Endothelial cell (in vitro differentiated cells): ENCODE data around the gene NTF3. TPM values are rescaled to one million over a fixed set of nuclear protein-coding genes. Genes with fewer than 3 reads are reported as not detected.
A peak's percentile ranks its signal among the peaks of the same experiment; 100 is the strongest.

Source experiments
- DNase-seq: peaks from one replicate; pipeline ENCODE4 v3.0.0; 2021; ENCODE audit warnings: low spot score
- H3K27ac Mint-ChIP-seq: one replicate; pipeline ENCODE4 v1.8.0; 2021; ENCODE audit warnings: mixed read lengths, inconsistent platforms; ENCODE audit not compliant: unreplicated experiment
- H3K27me3 Mint-ChIP-seq: one replicate; pipeline ENCODE4 v1.8.0; 2021; ENCODE audit warnings: mild to moderate bottlenecking, moderate library complexity, mixed read lengths, inconsistent platforms; ENCODE audit not compliant: unreplicated experiment
- H3K36me3 Mint-ChIP-seq: one replicate; pipeline ENCODE4 v1.8.0; 2021; ENCODE audit warnings: mild to moderate bottlenecking, low read depth, mixed read lengths, inconsistent platforms; ENCODE audit not compliant: unreplicated experiment
- H3K4me1 Mint-ChIP-seq: one replicate; pipeline ENCODE4 v1.8.0; 2021; ENCODE audit warnings: mild to moderate bottlenecking, mixed read lengths, inconsistent platforms; ENCODE audit not compliant: unreplicated experiment
- H3K4me3 Mint-ChIP-seq: one replicate; pipeline ENCODE4 v1.8.0; 2021; ENCODE audit warnings: mild to moderate bottlenecking, mixed read lengths, inconsistent platforms; ENCODE audit not compliant: unreplicated experiment
- H3K9me3 Mint-ChIP-seq: one replicate; pipeline ENCODE4 v1.8.0; 2021; ENCODE audit warnings: mixed read lengths, inconsistent platforms; ENCODE audit not compliant: unreplicated experiment
- total RNA-seq: library from RNA; stranded (reverse); fragmentation: NEBNext Ultra II Directional; extraction: Animal tissue kit (Norgen Biotek cat#: 25700); gene quantifications from one replicate; pipeline ENCODE4 v1.2.1, GENCODE V29; 2021; ENCODE audit not compliant: unreplicated experiment
- TF ChIP-seq, protein P1 (sequence below): fragments of 200-600 bp; sonication (generic); IDR thresholded peaks from one replicate; pipeline ENCODE4 v1.5.0; 2021; ENCODE audit warnings: antibody characterized with exemption; ENCODE audit not compliant: unreplicated experiment

NTF3 gene
- total RNA-seq, 1 donor from 2014 or later, result not detected

DNA sequence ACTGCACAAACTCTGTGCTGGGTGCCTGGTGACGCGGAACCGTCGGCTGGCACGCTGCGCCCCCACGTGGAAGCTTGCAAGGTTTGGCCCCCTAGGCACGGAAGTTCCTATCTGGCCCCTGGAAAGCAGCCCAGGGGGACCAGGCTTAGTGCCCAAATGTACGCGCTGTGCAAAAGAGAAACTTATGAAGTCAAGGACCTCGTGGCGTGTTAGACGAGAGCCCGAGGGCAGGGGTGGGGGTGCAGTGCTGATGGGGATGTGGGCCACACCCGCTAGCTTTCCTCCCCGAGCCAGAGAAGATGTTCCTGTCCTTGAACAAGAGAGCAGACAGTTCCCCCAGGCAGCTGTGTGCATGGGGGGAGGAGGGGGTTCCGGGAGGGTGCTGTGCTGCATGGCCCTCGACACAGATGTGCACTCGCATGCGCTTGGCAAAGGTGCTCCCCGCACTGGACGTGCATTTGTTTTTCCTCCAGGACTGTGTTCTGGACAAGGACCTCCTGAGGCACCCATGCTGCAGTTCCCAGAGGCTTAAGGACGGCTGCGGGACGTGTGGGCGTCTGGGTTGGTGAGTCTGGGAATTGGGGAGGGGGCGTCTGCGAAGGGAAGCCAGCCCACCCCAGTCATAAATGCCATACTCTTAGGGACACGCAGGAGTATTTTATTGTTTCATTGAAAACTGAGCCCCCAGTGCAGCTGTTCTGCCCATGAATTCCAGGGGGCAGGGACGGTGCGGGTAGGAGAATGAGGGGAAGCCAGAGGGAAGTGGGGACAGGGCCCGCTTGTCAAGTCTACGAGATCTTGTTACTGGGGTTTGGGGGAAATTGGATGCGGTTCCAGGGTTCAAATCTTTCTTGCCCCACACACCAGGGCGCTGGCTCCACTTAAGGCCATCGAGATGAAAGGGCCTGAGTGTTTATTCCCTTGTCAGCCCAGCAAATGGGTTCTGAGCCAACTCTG is 80.0 kb downstream of the NTF3 start:
- H3K4me3 Mint-ChIP-seq, result no peak overlapping the region
- peak; percentile 47 for DNase-seq
- TF ChIP-seq, protein P1, sequence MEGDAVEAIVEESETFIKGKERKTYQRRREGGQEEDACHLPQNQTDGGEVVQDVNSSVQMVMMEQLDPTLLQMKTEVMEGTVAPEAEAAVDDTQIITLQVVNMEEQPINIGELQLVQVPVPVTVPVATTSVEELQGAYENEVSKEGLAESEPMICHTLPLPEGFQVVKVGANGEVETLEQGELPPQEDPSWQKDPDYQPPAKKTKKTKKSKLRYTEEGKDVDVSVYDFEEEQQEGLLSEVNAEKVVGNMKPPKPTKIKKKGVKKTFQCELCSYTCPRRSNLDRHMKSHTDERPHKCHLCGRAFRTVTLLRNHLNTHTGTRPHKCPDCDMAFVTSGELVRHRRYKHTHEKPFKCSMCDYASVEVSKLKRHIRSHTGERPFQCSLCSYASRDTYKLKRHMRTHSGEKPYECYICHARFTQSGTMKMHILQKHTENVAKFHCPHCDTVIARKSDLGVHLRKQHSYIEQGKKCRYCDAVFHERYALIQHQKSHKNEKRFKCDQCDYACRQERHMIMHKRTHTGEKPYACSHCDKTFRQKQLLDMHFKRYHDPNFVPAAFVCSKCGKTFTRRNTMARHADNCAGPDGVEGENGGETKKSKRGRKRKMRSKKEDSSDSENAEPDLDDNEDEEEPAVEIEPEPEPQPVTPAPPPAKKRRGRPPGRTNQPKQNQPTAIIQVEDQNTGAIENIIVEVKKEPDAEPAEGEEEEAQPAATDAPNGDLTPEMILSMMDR, result peak; percentile 55

DNA sequence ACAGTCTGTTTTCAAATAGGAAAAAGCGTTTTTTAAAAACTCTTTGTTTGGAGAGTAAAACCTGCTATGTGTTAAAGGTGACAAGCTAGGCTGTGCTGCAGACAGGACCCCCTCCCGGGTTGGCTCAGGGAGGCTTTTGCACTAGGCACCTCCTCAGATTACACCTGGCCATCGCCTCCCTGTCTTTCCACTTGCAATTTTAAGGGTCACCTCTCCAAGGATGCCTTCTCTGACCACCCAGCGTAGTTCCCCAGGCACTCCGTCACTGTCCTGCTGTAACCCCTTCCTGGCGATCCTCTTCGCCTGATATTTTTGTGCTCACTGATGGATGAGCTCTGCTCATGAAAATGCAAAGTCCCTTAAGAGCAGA is 80.7 kb downstream of the NTF3 start:
- H3K4me1 Mint-ChIP-seq, result peaks cover 3% of the 10 kb centered on the region
- H3K27ac Mint-ChIP-seq, result no peak overlapping the region
- no peaks in the 10 kb centered on the region for H3K9me3 Mint-ChIP-seq
- TF ChIP-seq, protein P1, result no peak
- H3K27me3 Mint-ChIP-seq, result peaks cover 2% of the 10 kb centered on the region
- no peak overlapping the region for H3K4me3 Mint-ChIP-seq
- no peak for DNase-seq
- no peaks in the 10 kb centered on the region for H3K36me3 Mint-ChIP-seq

More for the DNA sequence above, 80.0 kb downstream of the NTF3 start:
- Mint-ChIP-seq H3K4me1 (peaks cover 9% of the 10 kb centered on the region), H3K27me3 (peaks cover 3% of the 10 kb centered on the region), H3K36me3 (no peaks in the 10 kb centered on the region), H3K27ac (no peak overlapping the region), H3K9me3 (no peaks in the 10 kb centered on the region)

DNA sequence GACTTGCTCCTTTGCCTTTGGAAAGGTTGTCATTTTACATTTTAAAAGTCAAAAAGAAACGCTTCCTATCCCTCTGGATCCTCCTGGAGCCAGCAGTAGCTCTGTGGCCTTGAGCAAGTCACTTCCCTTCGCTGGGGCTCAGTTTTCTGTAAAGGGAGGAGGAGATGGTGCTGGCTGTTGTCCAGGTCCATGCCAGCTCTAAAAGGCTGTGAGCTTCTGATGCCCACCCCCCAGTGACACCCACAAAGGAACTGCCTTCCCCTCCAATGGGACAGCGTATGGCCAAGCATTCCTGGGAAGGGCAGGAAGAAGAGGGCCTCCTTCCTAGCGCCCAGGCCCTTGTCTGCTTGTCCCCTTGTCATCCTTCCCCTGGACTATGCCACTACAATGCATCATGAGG is 81.5 kb downstream of the NTF3 start:
- TF ChIP-seq, protein P1, result no peak
- Mint-ChIP-seq H3K4me3 (no peak overlapping the region), H3K27ac (no peak overlapping the region), H3K27me3 (no peaks in the 10 kb centered on the region), H3K36me3 (no peaks in the 10 kb centered on the region), H3K9me3 (no peaks in the 10 kb centered on the region), H3K4me1 (peaks cover 3% of the 10 kb centered on the region)
- no peak for DNase-seq

DNA sequence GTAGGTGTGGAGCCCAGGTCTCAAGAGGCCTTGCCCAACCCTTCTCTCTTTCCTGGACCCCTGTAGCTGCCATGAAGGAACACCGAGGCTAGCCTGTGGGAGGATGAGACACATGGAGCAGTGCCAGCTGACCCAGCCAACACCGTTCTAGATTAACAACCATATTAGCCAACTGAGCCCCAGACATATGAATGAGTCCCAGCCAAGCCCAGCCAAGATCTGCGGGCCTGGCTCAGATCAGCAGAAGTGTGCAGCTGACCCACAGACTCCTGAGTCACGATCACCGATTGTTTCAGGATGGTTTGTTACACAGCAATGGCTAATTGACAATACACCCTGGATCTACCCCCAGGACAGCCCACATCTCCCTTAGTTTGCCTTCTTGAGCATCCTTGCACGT is 82.1 kb downstream of the NTF3 start:
- TF ChIP-seq, protein P1, result no peak
- H3K27me3 Mint-ChIP-seq, result no peaks in the 10 kb centered on the region
- no peaks in the 10 kb centered on the region for H3K36me3 Mint-ChIP-seq
- H3K27ac Mint-ChIP-seq, result no peak overlapping the region
- H3K9me3 Mint-ChIP-seq, result no peaks in the 10 kb centered on the region
- peaks cover 3% of the 10 kb centered on the region for H3K4me1 Mint-ChIP-seq
- H3K4me3 Mint-ChIP-seq, result no peak overlapping the region
- no peak for DNase-seq

DNA sequence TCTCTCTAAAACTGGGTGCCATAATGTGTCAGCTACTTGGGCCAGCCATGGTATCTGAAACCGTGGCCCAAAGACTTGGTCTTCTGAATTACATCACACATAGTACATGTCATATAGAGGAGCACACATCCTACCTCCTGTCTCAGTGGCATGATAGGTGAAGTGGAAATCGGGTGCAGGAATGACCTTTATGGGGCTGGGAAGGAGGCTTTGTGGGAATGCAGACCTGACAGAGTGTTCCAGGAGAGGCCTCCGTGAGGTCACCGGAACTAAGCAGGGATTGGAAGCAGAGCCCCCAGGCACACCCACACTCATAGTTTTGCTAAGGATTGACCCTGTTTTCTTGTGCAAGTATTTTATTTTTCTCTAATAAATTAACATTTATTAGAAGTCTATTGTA is 82.6 kb downstream of the NTF3 start:
- DNase-seq, result no peak

More for the DNA sequence above, 82.6 kb downstream of the NTF3 start:
- no peaks in the 10 kb centered on the region for H3K9me3 Mint-ChIP-seq
- no peaks in the 10 kb centered on the region for H3K36me3 Mint-ChIP-seq
- TF ChIP-seq, protein P1, result no peak
- H3K27ac Mint-ChIP-seq, result no peak overlapping the region
- peaks cover 3% of the 10 kb centered on the region for H3K4me1 Mint-ChIP-seq
- no peak overlapping the region for H3K4me3 Mint-ChIP-seq
- no peaks in the 10 kb centered on the region for H3K27me3 Mint-ChIP-seq
